HuH-7.5 (cell line): ENCODE results near the gene NADSYN1.

Source experiments
- DNase-seq: peaks from one replicate; pipeline ENCODE4 v3.0.0; 2011; ENCODE audit warnings: low spot score

NADSYN1 gene

GRCh38 chr11:71451596-71452198 lies 1.3 kb upstream of the NADSYN1 start:
- DNase-seq: no peak

- DNase-seq: no peak
Observed at GRCh38 chr11:71452199-71453036, 585 bp upstream of the NADSYN1 start.

DNA sequence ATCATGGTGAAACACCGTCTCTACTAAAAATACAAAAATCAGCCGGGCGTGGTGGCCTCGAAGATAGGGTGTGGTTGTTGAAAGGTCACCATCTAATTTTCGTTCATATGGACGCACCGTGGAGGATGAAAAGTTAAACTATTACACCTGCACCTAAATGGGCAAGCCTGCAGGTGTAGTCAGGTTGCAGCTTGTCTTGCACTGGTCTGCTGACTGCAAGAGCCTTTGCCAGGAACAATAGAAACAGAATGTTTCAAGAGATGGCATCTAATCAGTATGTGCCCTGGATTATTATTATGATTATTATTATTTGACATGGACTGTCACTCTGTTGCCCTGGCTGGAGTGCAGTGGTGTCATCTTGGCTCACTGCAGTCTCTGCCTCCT lies 908 bp downstream of the NADSYN1 start:
- DNase-seq: no peak

- DNase-seq: no peak
Observed at GRCh38 chr11:71454470-71455113, 1.6 kb downstream of the NADSYN1 start.

- DNase-seq: no peak
Observed at GRCh38 chr11:71456294-71456693, 3.3 kb downstream of the NADSYN1 start.

- no peak for DNase-seq
Observed at GRCh38 chr11:71456831-71457230, 3.8 kb downstream of the NADSYN1 start.

GRCh38 chr11:71458146-71459070 lies 5.4 kb downstream of the NADSYN1 start:
- DNase-seq: no peak

- DNase-seq: no peak
Observed at GRCh38 chr11:71459076-71459766, 6.2 kb downstream of the NADSYN1 start.

DNA sequence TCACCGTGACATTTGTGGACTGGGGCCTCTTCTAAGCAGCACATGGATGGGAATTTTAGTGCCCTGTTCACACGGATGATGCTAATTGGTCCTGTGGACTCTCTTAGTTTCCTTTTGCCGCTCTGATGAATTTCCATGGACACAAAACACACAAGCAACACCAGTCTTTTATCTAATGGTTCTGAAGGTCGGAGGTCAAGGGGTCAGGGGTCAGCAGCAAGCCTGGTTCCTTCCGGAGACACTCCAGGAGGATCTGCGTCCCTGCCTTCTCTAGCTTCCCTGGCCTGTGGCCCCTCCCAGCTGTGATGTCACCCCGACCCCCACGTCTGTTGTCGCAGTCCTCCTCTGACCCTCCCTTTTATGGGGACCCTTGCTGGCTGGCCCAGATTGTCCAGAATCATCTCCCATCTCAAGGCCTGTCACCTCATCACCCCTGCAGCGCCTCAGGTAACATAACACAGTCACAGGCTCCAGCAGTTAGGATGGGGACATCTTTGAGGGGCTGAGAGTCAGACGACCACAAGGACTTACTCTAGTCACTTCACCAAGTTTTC lies 6.8 kb downstream of the NADSYN1 start:
- no peak for DNase-seq

DNA sequence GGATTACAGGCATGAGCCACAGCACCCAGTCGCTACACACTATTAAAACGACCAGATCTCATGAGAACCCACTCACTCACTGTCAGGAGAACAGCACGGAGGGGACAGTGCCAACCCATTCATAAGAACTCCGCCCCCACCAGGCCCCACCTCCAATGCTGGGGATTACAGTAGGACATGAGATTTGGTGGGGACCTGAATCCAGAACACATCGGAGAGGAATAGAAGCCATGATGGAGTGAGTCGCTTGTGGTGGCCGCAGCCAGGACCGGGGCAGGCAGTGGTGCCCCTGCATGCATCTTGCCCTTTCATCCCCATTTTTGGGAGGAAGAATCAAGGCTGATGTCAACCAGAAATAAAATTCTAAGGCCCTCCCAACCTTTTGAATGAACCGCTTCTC lies 8.7 kb downstream of the NADSYN1 start:
- DNase-seq: no peak

- DNase-seq: no peak
Observed at GRCh38 chr11:71462726-71463125, 9.7 kb downstream of the NADSYN1 start.

GRCh38 chr11:71463331-71464211 lies 10.6 kb downstream of the NADSYN1 start:
- DNase-seq: no peak

- no peak for DNase-seq
Observed at GRCh38 chr11:71465054-71465453, 12.1 kb downstream of the NADSYN1 start.

DNA sequence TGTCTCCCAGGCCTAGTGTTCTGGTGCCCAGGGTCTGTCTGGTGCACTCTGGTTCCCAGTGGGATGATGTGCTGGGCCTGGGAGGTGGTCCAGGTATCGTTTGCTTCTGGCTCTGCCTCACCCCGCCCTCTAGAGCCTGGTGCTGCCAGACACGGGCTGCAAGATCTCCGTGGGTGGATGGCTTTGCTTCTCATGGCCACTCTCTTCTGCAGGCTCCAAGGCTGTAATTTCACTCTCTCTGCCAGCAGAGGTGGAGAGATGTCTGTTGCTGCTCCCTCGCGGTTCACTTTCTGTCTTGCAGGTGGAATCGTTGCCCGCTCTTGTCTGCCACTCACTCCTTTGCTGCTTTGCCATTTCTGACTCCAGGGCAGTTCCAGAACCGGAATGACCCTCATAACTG lies 13.4 kb downstream of the NADSYN1 start:
- DNase-seq: no peak

GRCh38 chr11:71467164-71467563 lies 14.2 kb downstream of the NADSYN1 start:
- no peak for DNase-seq

- DNase-seq: no peak
Observed at GRCh38 chr11:71470946-71471345, 17.9 kb downstream of the NADSYN1 start.

- DNase-seq: no peak
Observed at GRCh38 chr11:71472357-71472885, 19.4 kb downstream of the NADSYN1 start.

- no peak for DNase-seq
Observed at GRCh38 chr11:71472941-71473792, 20.2 kb downstream of the NADSYN1 start.

DNA sequence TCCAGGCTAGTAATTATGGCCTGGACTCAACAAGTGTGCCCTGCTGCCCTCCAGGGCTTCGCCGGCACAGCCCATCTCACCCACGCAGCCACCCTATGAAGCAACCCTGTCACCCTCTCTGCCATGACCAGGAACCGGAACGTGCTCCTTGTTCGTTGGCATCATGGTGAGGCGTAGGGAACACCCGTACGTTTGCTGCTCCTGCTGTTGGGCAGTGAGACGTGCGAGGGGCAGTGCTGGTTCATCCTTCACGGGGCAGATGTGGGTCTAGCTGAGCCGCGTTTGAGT lies 20.7 kb downstream of the NADSYN1 start:
- no peak for DNase-seq
